Bronchial epithelial cell (primary cell): ENCODE results near the gene IDH2. TPM values are rescaled to one million over a fixed set of nuclear protein-coding genes. Genes with fewer than 3 reads are reported as not detected.

ENCODE experiments used
- DNase-seq: peaks from one replicate; pipeline ENCODE4 v3.0.0-alpha.2; 2010; ENCODE audit warnings: low read depth
- FAIRE-seq: peaks from 2 replicates; lab custom pipeline; 2011; peaks lifted over from hg19 to GRCh38; lab: Jason Lieb, UNC
- H3K27me3 ChIP-seq: 2 replicates; pipeline ENCODE4 v1.5.1; 2011; ENCODE audit warnings: low read length; ENCODE audit not compliant: control insufficient read depth, insufficient read depth
- H3K36me3 ChIP-seq: 2 replicates; pipeline ENCODE4 v1.5.1; 2011; ENCODE audit warnings: low read length; ENCODE audit not compliant: control insufficient read depth, insufficient read depth
- H3K4me3 ChIP-seq: 2 replicates; pipeline ENCODE4 v1.5.1; 2011; ENCODE audit warnings: mild to moderate bottlenecking, low read depth, low read length, control low read depth
- total RNA-seq: library from RNA; depleted of rRNA; stranded (reverse); fragments of >200 nt; gene quantifications from 2 replicates; pipeline ENCODE4 v1.2.1, GENCODE V29; 2014
- TF ChIP-seq, protein P1 (sequence below): IDR thresholded peaks from 2 replicates; pipeline ENCODE4 v1.5.1; 2011; ENCODE audit warnings: mild to moderate bottlenecking, moderate library complexity, low read length, control low read depth, inconsistent platforms; ENCODE audit not compliant: insufficient read depth, severe bottlenecking

IDH2 gene
- total RNA-seq, 1 donor from 2014 or later: 29.5 TPM

DNA sequence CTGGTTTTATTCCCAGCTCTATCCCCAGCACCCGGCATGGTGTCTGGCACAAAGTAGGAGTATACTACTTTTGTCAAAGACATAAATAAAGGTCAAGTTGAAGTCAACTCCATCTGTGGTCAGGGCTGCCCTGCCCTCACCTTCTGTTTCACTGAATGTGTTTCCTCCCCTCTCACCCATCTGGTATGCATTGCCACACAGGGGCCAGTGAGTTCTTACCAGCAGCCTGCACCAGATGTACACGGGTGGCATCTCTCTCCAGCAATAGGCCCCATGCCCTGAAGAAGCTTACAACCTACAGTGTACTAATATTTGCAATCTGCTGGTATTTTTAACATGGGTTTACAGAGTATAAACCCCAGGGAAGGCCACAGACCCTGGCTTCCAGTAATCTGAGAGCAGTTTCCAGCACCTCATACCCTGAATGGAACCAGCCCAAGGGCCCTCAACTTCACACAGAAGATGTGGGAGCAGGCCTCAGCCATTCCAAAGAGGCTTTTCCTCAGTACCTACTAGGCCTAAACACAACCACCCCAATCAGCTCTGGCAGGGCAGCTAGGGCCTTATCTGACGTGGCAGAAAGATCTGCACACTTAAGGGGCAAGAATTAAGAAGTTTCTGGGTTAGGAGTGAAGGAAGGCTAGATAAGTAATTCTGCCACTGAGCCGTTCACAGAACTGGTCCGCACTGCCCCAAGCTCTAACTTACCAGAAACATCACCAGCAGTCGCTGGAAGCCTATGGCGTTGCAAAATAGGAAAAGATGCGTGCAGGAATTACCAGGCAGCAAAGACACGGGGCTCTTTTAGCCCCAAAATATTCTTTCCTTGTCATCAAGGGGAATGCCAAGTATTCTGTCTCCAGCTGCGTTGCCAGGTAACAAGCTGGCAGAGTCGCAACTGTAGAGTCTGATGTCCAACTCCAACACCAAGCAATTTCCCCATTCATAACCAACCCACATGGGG, 2.1 kb downstream of the IDH2 start:
- Histone ChIP-seq H3K27me3 (no peaks in the 10 kb centered on the region), H3K36me3 (no peaks in the 10 kb centered on the region), H3K4me3 (no peak overlapping the region)
- TF ChIP-seq, protein P1, sequence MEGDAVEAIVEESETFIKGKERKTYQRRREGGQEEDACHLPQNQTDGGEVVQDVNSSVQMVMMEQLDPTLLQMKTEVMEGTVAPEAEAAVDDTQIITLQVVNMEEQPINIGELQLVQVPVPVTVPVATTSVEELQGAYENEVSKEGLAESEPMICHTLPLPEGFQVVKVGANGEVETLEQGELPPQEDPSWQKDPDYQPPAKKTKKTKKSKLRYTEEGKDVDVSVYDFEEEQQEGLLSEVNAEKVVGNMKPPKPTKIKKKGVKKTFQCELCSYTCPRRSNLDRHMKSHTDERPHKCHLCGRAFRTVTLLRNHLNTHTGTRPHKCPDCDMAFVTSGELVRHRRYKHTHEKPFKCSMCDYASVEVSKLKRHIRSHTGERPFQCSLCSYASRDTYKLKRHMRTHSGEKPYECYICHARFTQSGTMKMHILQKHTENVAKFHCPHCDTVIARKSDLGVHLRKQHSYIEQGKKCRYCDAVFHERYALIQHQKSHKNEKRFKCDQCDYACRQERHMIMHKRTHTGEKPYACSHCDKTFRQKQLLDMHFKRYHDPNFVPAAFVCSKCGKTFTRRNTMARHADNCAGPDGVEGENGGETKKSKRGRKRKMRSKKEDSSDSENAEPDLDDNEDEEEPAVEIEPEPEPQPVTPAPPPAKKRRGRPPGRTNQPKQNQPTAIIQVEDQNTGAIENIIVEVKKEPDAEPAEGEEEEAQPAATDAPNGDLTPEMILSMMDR: no peak
- DNase-seq (no peak), FAIRE-seq (no peak)

DNA sequence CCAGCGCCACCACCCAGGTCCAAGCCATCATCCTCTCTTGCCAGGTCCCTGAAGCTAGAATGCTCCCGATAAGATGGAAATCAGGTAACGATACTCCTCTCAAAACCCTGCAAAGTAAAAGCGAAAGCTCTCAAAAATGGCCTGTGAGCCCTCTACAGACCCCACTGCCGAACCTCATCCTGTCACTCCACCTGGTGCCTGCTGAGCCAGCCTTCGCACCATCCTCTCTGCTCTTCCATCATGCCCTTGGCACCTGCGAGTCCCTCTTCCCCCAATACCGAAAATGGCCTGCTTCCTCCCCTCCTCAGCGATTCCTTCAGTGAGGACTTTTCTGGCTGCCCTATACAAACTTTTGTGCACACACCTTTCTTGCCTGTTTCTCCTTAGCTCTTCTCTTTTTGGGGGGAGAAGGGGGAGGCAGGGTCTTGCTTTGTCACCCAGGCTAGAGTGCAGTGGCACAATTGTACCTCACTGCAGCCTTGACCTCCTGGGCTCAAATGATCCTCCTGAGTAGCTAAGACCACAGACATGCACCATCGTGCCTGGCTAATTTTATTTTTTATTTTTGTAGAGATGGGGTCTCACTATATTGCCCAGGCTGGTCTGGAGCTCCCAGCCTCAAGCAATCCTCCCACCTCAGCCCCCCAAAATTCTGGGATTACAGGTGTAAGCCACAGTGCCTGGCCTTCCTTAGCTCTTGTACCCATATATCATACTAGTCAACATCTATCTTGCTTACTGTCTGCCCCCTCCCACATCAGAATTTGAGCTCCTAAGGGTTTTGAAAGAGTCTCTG, 3.0 kb downstream of the IDH2 start:
- DNase-seq (no peak), FAIRE-seq (no peak)
- no peaks in the 10 kb centered on the region for H3K27me3 ChIP-seq
- no peaks in the 10 kb centered on the region for H3K36me3 ChIP-seq
- TF ChIP-seq, protein P1: no peak
- no peak overlapping the region for H3K4me3 ChIP-seq

DNA sequence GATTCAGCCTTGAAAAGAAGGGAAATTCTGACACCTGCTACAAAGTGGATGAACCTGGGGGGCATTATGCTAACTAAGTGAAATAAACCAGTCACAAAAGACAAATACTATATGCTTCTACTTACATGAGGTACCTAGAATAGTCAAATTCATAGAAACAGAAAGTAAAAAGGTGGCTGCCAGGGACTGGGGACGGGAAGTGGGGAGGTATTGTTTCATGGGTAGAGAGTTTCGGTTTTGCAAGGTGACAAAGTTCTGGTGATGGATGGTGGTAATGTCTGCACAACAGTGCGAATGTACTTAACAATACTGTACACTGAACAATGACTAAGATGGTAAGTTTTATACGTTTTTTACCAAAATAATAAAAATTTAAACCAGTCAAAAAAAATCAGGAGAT, 4.8 kb downstream of the IDH2 start:
- H3K36me3 ChIP-seq: no peaks in the 10 kb centered on the region
- FAIRE-seq: no peak
- no peaks in the 10 kb centered on the region for H3K27me3 ChIP-seq
- H3K4me3 ChIP-seq: no peak overlapping the region
- DNase-seq: no peak
- TF ChIP-seq, protein P1: no peak

DNA sequence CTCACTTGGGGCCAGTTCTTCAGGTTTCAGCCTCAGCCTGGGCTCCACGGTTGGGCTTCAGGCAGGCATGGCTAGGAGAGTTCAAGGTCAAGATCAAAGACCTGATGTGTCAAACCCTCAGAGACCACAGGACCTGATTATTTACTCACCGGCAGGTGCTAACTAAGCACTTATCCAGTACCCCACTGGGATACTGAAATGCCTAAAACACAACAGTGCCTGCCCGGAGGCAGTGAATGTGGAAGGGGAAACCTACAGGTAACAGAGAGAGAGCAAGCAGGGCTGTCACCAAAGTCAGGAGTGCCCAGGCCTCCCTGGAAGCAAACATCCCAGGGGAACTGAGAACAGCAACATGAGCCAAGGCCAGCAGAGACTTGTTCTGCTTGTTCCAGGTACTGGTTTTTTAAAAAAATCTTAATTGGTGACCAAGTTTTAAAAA, 6.7 kb downstream of the IDH2 start:
- TF ChIP-seq, protein P1: no peak
- FAIRE-seq: no peak
- H3K36me3 ChIP-seq: peaks cover 3% of the 10 kb centered on the region
- no peaks in the 10 kb centered on the region for H3K27me3 ChIP-seq
- no peak for DNase-seq
- H3K4me3 ChIP-seq: no peak overlapping the region

DNA sequence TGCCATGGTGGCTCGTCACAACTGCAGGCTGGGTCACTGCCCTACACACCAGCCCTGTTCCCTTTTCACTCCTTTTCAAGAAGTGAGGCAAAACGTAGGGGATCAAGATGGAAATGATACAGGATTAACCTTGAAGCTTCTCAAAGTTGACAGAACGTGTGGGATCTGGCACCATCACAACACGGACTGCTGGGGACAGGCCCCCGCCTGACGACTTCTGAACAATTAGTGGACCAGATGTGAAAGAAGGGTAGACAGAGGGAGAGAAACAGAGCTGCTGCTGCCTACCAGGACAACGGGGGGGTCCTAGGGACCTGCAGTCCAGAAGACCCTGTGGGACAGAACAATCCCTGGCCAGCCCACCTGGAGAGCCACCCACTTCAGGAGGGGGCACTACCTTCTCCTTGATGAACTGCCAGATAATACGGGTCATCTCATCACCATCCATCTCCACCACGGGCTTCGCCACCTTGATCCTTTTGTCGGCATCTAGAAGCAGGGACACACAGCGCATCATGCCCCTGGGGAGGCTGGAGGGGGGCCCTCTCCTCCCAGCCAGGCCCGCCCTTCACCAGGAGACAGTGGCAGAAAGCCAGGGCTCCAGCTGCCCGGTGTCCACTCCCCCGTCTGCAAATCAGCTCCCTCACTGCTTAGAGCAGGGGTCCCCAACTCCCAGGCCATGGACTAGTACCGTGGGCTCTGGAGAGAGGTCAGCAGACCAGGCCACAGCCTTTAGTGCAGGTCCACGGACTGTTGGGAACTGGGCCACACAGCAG, 10.9 kb downstream of the IDH2 start:
- no peak for FAIRE-seq
- Histone ChIP-seq H3K4me3 (no peak overlapping the region), H3K27me3 (no peaks in the 10 kb centered on the region), H3K36me3 (peaks cover 5% of the 10 kb centered on the region)
- DNase-seq: no peak
- TF ChIP-seq, protein P1: no peak
